NCI-H446 treated with DMSO at 0.1 percent for 48 hours (cell line): Measurements from ENCODE around the gene KLHL41.
A peak's percentile ranks its signal among the peaks of the same experiment; 100 is the strongest.
"Not testable (repeated sequence)": the region's sequence is repeated elsewhere in the genome, so short reads cannot be mapped to it uniquely, and the experiment has no call there.

Experiments
- DNase-seq: peaks from one replicate; lab custom pipeline; 2025; lab: John Stamatoyannopoulos, UW

KLHL41 gene

GRCh38 chr2:169573160-169573973 lies 63.9 kb downstream of the KLHL41 start, which contains the start of gene FASTKD1:
Gene FASTKD1 (minus strand): TSS chr2:169573865. CDS start chr2:169572029, 1,836 bp downstream.
- DNase-seq, result peak; percentile 82

GRCh38 chr2:169573974-169574299 lies 64.4 kb downstream of the KLHL41 start:
- no peak for DNase-seq

- DNase-seq, result not testable (repeated sequence)
These were observed 65.0 kb downstream of the KLHL41 start for GRCh38 chr2:169574539-169574938.

GRCh38 chr2:169575264-169575663 lies 65.8 kb downstream of the KLHL41 start:
- not testable (repeated sequence) for DNase-seq
